Fibroblast of lung (primary cell): Measurements from ENCODE around the gene TOMM6. TPM values are rescaled to one million over a fixed set of nuclear protein-coding genes. Genes with fewer than 3 reads are reported as not detected.

Source experiments
- DNase-seq, 2 donors: peaks; one replicate each; pipeline versions ENCODE4 v3.0.0 to v3.0.0-alpha.2; 2010; ENCODE audit warnings: low read depth in 2 of 2
- H2AFZ ChIP-seq: 2 replicates; pipeline ENCODE4 v1.5.1; 2012; ENCODE audit warnings: low read length, control low read depth, inconsistent platforms
- H3K27ac ChIP-seq: 2 replicates; pipeline ENCODE4 v1.5.1; 2011; ENCODE audit warnings: low read length, control low read depth; ENCODE audit not compliant: insufficient read depth
- H3K27me3 ChIP-seq: 2 replicates; pipeline ENCODE4 v1.5.1; 2011; ENCODE audit warnings: mild to moderate bottlenecking, low read length; ENCODE audit not compliant: control insufficient read depth, insufficient read depth
- H3K36me3 ChIP-seq: 2 replicates; pipeline ENCODE4 v1.5.1; 2011; ENCODE audit warnings: low read length; ENCODE audit not compliant: control insufficient read depth, insufficient read depth
- H3K4me1 ChIP-seq: 2 replicates; pipeline ENCODE4 v1.5.1; 2011; ENCODE audit warnings: low read length; ENCODE audit not compliant: control insufficient read depth, insufficient read depth; ENCODE audit errors: extremely low read depth
- H3K4me2 ChIP-seq: 2 replicates; pipeline ENCODE4 v1.5.1; 2011; ENCODE audit warnings: low read length, control low read depth; ENCODE audit not compliant: insufficient read depth; ENCODE audit errors: extremely low read depth
- H3K4me3 ChIP-seq, 4 experiments: fragments of 200-600 bp in 1 of 4; sonication (generic) in 1 of 4; replicated peaks in 1 of 4; 2 replicates each; pipeline ENCODE4 v1.5.1; 2011 to 2016; ENCODE audit warnings: low read length in 4 of 4, low read depth in 3 of 4, mild to moderate bottlenecking in 3 of 4, control low read depth in 2 of 4, inconsistent platforms in 1 of 4, mixed read lengths in 1 of 4; ENCODE audit not compliant: insufficient read depth in 1 of 4; ENCODE audit errors: control extremely low read depth in 1 of 4
- H3K79me2 ChIP-seq: 2 replicates; pipeline ENCODE4 v1.5.1; 2012; ENCODE audit warnings: mild to moderate bottlenecking, low read length, inconsistent platforms; ENCODE audit not compliant: control insufficient read depth, insufficient read depth
- H3K9ac ChIP-seq: 2 replicates; pipeline ENCODE4 v1.5.1; 2011; ENCODE audit warnings: mild to moderate bottlenecking, low read length, control low read depth; ENCODE audit not compliant: insufficient read depth
- H3K9me3 ChIP-seq: 2 replicates; pipeline ENCODE4 v1.5.1; 2012; ENCODE audit warnings: low read depth, low read length; ENCODE audit not compliant: control insufficient read depth, insufficient read depth
- H4K20me1 ChIP-seq: 2 replicates; pipeline ENCODE4 v1.5.1; 2011; ENCODE audit warnings: low read length; ENCODE audit not compliant: control insufficient read depth, insufficient read depth; ENCODE audit errors: extremely low read depth
- EZH2 ChIP-seq: IDR thresholded peaks from 2 replicates; pipeline ENCODE4 v1.5.1; 2012; ENCODE audit warnings: low read length, control low read depth, mild to moderate bottlenecking; ENCODE audit errors: missing control alignments
- polyA plus RNA-seq, 2 donors: library from polyadenylated mRNA; depleted of rRNA in 1 of 2; stranded (reverse) in 1 of 2; unstranded in 1 of 2; fragments of >200 nt; gene quantifications; 2 replicates each; pipeline ENCODE4 v1.2.1, GENCODE V29; 2011 to 2012; ENCODE audit warnings: missing spikeins in 1 of 2
- total RNA-seq: library from RNA; depleted of rRNA; stranded (reverse); fragments of >200 nt; gene quantifications from 2 replicates; pipeline ENCODE4 v1.2.1, GENCODE V29; 2014
- TF ChIP-seq, protein P1 (sequence below), 2 donors: IDR thresholded peaks in 1 of 2; conservative IDR thresholded peaks in 1 of 2; 1 replicate in 1 of 2; 2 replicates in 1 of 2; pipeline ENCODE4 v1.5.1; 2011 to 2012; ENCODE audit warnings: low read length in 2 of 2, control low read depth in 1 of 2, inconsistent platforms in 1 of 2, low read depth in 1 of 2, mild to moderate bottlenecking in 1 of 2

Gene TOMM6
- total and polyA plus RNA-seq, 2 donors (not counting 1 experiment from before 2014, with no cell fraction given): 54.7 to 324 TPM

DNA sequence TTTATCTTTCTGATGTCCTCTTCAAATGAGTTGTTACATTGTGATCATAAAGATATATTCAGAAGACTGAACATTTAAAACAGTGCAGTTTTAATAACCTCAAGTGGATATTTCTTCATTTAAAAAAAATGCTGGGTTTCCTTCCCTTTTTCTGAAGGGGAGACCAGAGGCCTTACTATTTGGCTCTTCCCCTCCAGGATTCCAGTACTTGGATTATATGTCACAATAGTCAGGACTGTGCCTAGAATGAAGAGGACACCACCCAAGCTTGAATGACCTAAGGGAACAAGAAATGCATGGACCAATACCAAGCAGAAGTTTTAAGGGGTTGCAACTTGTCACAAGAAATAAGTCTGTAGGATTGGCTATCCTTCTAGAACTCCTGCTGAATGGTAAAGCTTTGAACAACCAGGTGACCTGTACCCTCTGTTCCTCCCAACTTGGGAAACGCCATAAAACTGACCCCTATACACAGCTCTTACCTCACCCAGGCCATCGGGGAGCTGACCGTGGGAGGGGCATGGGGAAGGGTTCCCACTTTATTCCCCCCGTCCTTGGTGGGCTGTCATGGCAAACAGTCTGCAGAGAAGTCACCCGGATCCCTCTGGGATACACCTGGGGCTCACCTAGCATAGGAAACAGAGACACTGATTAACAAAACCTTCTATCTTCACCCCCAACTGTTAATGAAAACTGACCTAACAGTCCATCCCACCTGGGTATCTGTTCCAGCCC, 9.8 kb upstream of the TOMM6 start:
- Histone ChIP-seq H3K79me2 (no peaks in the 10 kb centered on the region), H3K4me1 (peaks cover 3% of the 10 kb centered on the region), H2AFZ (no peak overlapping the region), H3K4me2 (no peak overlapping the region), H3K27ac (no peak overlapping the region), H3K9me3 (no peaks in the 10 kb centered on the region), H3K36me3 (peaks cover 13% of the 10 kb centered on the region), H4K20me1 (no peaks in the 10 kb centered on the region), H3K4me3 (no peak overlapping the region), H3K27me3 (no peaks in the 10 kb centered on the region), H3K9ac (no peak overlapping the region)
- no peak for DNase-seq
- TF ChIP-seq EZH2: no peak
- TF ChIP-seq, protein P1, sequence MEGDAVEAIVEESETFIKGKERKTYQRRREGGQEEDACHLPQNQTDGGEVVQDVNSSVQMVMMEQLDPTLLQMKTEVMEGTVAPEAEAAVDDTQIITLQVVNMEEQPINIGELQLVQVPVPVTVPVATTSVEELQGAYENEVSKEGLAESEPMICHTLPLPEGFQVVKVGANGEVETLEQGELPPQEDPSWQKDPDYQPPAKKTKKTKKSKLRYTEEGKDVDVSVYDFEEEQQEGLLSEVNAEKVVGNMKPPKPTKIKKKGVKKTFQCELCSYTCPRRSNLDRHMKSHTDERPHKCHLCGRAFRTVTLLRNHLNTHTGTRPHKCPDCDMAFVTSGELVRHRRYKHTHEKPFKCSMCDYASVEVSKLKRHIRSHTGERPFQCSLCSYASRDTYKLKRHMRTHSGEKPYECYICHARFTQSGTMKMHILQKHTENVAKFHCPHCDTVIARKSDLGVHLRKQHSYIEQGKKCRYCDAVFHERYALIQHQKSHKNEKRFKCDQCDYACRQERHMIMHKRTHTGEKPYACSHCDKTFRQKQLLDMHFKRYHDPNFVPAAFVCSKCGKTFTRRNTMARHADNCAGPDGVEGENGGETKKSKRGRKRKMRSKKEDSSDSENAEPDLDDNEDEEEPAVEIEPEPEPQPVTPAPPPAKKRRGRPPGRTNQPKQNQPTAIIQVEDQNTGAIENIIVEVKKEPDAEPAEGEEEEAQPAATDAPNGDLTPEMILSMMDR (conservative IDR thresholded peaks at IDR 0.05 in 1 of 2, IDR thresholded peaks at IDR 0.05 in 1 of 2; ENCODE audit: low read depth in 1 of 2, low read length in 2 of 2): no peak

DNA sequence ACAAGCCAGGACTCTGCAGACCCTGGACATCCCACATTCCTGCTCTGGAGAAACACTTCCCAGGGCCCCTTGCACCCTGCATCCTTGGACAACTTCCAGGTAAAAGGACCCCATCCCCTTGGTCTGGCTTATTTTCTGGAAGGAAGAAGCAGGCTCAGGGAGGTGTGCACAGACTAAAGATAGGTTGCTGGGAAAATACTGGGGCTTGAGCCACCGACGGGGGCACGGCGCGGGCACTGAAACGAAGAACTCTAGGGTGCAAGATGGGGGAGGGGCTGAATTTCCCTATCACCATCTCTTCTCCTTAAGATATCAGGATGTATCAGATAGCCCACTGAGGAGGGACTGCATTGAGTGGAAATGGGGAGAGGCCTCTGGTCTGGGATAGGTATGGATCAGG, 8.6 kb upstream of the TOMM6 start:
- Histone ChIP-seq H2AFZ (peak overlapping the region; percentile 69), H3K79me2 (no peaks in the 10 kb centered on the region), H3K4me2 (peak overlapping the region; percentile 88), H3K36me3 (peaks cover 12% of the 10 kb centered on the region), H3K9ac (no peak overlapping the region), H3K27me3 (no peaks in the 10 kb centered on the region), H3K4me3 (peak overlapping the region; percentile 63 to 88 (median 72)), H4K20me1 (no peaks in the 10 kb centered on the region), H3K4me1 (peaks cover 3% of the 10 kb centered on the region), H3K27ac (peak overlapping the region; percentile 6), H3K9me3 (no peaks in the 10 kb centered on the region)
- DNase-seq: no peak
- no peak for TF ChIP-seq EZH2
- TF ChIP-seq, protein P1 (conservative IDR thresholded peaks at IDR 0.05 in 1 of 2, IDR thresholded peaks at IDR 0.05 in 1 of 2; ENCODE audit: low read depth in 1 of 2, low read length in 2 of 2): no peak

DNA sequence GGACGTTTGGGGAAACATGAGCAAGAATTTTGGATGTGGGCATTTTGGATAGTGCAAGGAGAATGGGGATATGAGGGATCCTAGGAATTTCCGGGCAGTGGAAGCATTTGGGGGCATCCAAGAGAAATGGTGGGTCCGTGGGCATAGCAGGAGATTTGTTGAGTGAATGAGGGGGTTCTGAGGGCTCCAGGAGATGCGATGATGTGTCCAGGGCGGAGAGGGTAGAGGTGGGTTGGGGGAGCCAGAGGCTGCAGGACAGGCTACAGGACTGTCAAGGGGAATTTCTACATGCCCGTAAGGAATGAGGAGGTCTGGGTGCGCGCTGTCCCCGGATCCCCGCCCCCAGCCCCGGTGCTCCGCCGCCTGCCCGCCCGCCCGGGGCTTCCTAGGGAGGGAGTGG, 8.2 kb upstream of the TOMM6 start:
- DNase-seq: no peak
- H3K36me3 ChIP-seq: peaks cover 9% of the 10 kb centered on the region
- peaks cover 3% of the 10 kb centered on the region for H3K4me1 ChIP-seq
- TF ChIP-seq EZH2: no peak
- TF ChIP-seq, protein P1 (conservative IDR thresholded peaks at IDR 0.05 in 1 of 2, IDR thresholded peaks at IDR 0.05 in 1 of 2; ENCODE audit: low read depth in 1 of 2, low read length in 2 of 2): no peak
- peak overlapping the region; percentile 69 for H2AFZ ChIP-seq
- no peaks in the 10 kb centered on the region for H3K9me3 ChIP-seq
- no peaks in the 10 kb centered on the region for H4K20me1 ChIP-seq
- H3K4me2 ChIP-seq: peak overlapping the region; percentile 88
- peak overlapping the region; percentile 63 to 88 (median 72) for H3K4me3 ChIP-seq
- H3K27me3 ChIP-seq: no peaks in the 10 kb centered on the region
- H3K79me2 ChIP-seq: no peaks in the 10 kb centered on the region
- peak overlapping the region; percentile 6 for H3K27ac ChIP-seq
- peak overlapping the region; percentile 44 for H3K9ac ChIP-seq
